IMR-90 (cell line): ENCODE results near the gene DENND1C. TPM values are rescaled to one million over a fixed set of nuclear protein-coding genes. Genes with fewer than 3 reads are reported as not detected.

ENCODE experiments used
- FOS ChIP-seq: fragments of 150-350 bp; IDR thresholded peaks from 2 replicates; pipeline ENCODE4 v1.6.1; 2016; ENCODE audit warnings: low read depth, low read length
- NFE2L2 ChIP-seq: fragments of 150-350 bp; IDR thresholded peaks from 2 replicates; pipeline ENCODE4 v1.6.1; 2016; ENCODE audit warnings: low read depth, mild to moderate bottlenecking, low read length
- polyA plus RNA-seq, 3 experiments: library from polyadenylated mRNA; depleted of rRNA; stranded (reverse); fragments of >200 nt; gene quantifications; 2 replicates each; pipeline ENCODE4 v1.2.3, GENCODE V29; 2012; ENCODE audit warnings: low replicate concordance in 1 of 3
- total RNA-seq: library from RNA; depleted of rRNA; stranded (reverse); fragments of >200 nt; gene quantifications from 2 replicates; pipeline ENCODE4 v1.2.3, GENCODE V29; 2012
- TF ChIP-seq, protein P1 (sequence below): fragments of 150-350 bp; IDR thresholded peaks from 2 replicates; pipeline ENCODE4 v1.6.1; 2017; ENCODE audit warnings: mild to moderate bottlenecking, antibody characterized with exemption, low read length, low read depth

Gene DENND1C
- total and polyA plus RNA-seq, 2 of the 4 experiments (the other 2 are of a cell fraction): not detected

DNA sequence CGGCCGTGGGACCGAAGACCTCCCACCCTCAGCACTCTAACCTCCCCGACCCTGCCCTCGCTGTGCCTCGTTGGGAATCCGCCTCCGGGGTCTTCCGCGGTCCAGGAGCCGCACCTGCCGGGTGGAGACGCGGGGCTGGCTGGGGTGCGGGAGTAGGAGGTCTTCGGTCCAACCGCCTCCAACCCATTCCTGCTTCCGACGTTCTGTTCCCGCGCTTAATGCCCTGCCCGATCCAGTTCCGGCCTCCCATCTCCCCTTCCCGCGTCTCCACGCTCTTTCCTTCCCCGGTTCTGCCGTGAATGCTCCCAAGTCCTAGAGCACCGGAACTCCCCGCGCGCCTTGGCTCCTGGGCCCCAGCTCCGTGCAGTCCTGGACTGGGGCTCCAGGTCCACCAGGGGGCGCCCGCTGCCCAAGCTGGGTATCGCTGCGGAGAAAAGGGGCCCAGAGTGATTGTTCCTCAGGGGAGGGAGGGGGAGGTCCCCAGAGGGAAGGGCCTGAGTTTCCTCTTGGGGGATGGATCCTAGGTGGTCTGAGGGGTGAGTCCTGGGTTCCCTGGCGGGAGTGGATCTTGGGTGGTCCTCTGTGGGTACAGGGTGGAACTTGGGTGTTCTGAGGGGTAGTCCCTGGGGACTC is 35.2 kb upstream of the DENND1C start (continued):
- TF ChIP-seq, protein P1, sequence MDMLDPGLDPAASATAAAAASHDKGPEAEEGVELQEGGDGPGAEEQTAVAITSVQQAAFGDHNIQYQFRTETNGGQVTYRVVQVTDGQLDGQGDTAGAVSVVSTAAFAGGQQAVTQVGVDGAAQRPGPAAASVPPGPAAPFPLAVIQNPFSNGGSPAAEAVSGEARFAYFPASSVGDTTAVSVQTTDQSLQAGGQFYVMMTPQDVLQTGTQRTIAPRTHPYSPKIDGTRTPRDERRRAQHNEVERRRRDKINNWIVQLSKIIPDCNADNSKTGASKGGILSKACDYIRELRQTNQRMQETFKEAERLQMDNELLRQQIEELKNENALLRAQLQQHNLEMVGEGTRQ: no peak
- no peak for TF ChIP-seq FOS
- no peak for TF ChIP-seq NFE2L2
